Activated T-cell treated with anti-CD3 and anti-CD28 coated beads for 24 hours (primary cell): ENCODE data around the gene FABP1.
A peak's percentile ranks its signal among the peaks of the same experiment; 100 is the strongest.

ENCODE experiments used
- DNase-seq: peaks from one replicate; pipeline ENCODE4 v3.0.0-alpha.2; 2020; ENCODE audit warnings: low read depth

The FABP1 gene

GRCh38 chr2:88115825-88116518 is 11.9 kb downstream of the FABP1 start:
- no peak for DNase-seq

- no peak for DNase-seq
These were observed 13.0 kb downstream of the FABP1 start for GRCh38 chr2:88114889-88115288.

- no peak for DNase-seq
These were observed 14.8 kb downstream of the FABP1 start for GRCh38 chr2:88113069-88113468.

- no peak for DNase-seq
These were observed 17.0 kb downstream of the FABP1 start for GRCh38 chr2:88110830-88111229.

- DNase-seq, result no peak
These were observed 19.1 kb downstream of the FABP1 start for GRCh38 chr2:88108796-88109195.

GRCh38 chr2:88100489-88100858 is 27.4 kb downstream of the FABP1 start:
- DNase-seq, result no peak

- no peak for DNase-seq
These were observed 27.9 kb downstream of the FABP1 start for GRCh38 chr2:88099798-88100488.

GRCh38 chr2:88098558-88098900 is 29.3 kb downstream of the FABP1 start:
- no peak for DNase-seq

- DNase-seq, result no peak
These were observed 29.8 kb downstream of the FABP1 start for GRCh38 chr2:88097891-88098557.

GRCh38 chr2:88097192-88097591 is 30.7 kb downstream of the FABP1 start:
- DNase-seq, result no peak

- DNase-seq, result no peak
These were observed 31.2 kb downstream of the FABP1 start for GRCh38 chr2:88096708-88097107.

- DNase-seq, result no peak
These were observed 32.8 kb downstream of the FABP1 start for GRCh38 chr2:88095022-88095421.

- no peak for DNase-seq
These were observed 35.1 kb downstream of the FABP1 start for GRCh38 chr2:88092773-88093172.

GRCh38 chr2:88091943-88092342 is 35.9 kb downstream of the FABP1 start:
- DNase-seq, result no peak

- peak; percentile 4 for DNase-seq
These were observed 37.2 kb downstream of the FABP1 start for GRCh38 chr2:88090446-88091283.

GRCh38 chr2:88088999-88089398 is 38.9 kb downstream of the FABP1 start:
- DNase-seq, result no peak

- DNase-seq, result no peak
These were observed 40.1 kb downstream of the FABP1 start for GRCh38 chr2:88087763-88088162.

- DNase-seq, result no peak
These were observed 40.8 kb downstream of the FABP1 start for GRCh38 chr2:88087073-88087472.

- DNase-seq, result no peak
These were observed 41.5 kb downstream of the FABP1 start for GRCh38 chr2:88086401-88086800.

- DNase-seq, result no peak
These were observed 42.3 kb downstream of the FABP1 start for GRCh38 chr2:88085602-88086001.

- no peak for DNase-seq
These were observed 42.8 kb downstream of the FABP1 start for GRCh38 chr2:88085099-88085498.

GRCh38 chr2:88082781-88083180 is 45.1 kb downstream of the FABP1 start:
- no peak for DNase-seq
